DND-41 (cell line): Measurements from ENCODE around the gene NOTCH4.

Experiments
- CTCF ChIP-seq: IDR thresholded peaks from 2 replicates; pipeline ENCODE4 v1.5.1; 2012; ENCODE audit warnings: borderline replicate concordance, low read length, moderate library complexity, mild to moderate bottlenecking; ENCODE audit not compliant: poor library complexity, severe bottlenecking; ENCODE audit errors: extremely low read depth
- EZH2 ChIP-seq: IDR thresholded peaks from 3 replicates; pipeline ENCODE4 v1.6.1; 2012; ENCODE audit warnings: borderline replicate concordance, low read depth, mild to moderate bottlenecking, moderate library complexity, low read length, inconsistent platforms; ENCODE audit not compliant: severe bottlenecking

- TF ChIP-seq CTCF (no peak), EZH2 (no peak)
Observed at GRCh38 chr6:32168350-32168749, 55.5 kb downstream of the NOTCH4 start.
